Stimulated activated CD8-positive, alpha-beta memory T cell treated with anti-CD3 and anti-CD28 coated beads, Interleukin-7, amount 100 ng/mL, for 1 hour (primary cell): Measurements from ENCODE around the gene UFM1.
"Not testable (repeated sequence)": the region's sequence is repeated elsewhere in the genome, so short reads cannot be mapped to it uniquely, and the experiment has no call there.

Source experiments
- DNase-seq, 2 donors: peaks; one replicate each; pipeline ENCODE4 v3.0.0-alpha.2; 2020; ENCODE audit warnings: low read depth in 2 of 2

The UFM1 gene

GRCh38 chr13:38365661-38366060, 16.0 kb downstream of the UFM1 start:
- DNase-seq, result no peak

GRCh38 chr13:38366954-38367645, 17.4 kb downstream of the UFM1 start:
- DNase-seq, result no peak

- no peak for DNase-seq
Measured at GRCh38 chr13:38369058-38369457, 19.4 kb downstream of the UFM1 start.

- DNase-seq, result not testable (repeated sequence)
Measured at GRCh38 chr13:38370096-38370495, 20.4 kb downstream of the UFM1 start.

GRCh38 chr13:38372820-38373383, 23.3 kb downstream of the UFM1 start:
- no peak for DNase-seq

- no peak for DNase-seq
Measured at GRCh38 chr13:38376546-38376945, 26.9 kb downstream of the UFM1 start.

- no peak for DNase-seq
Measured at GRCh38 chr13:38381890-38382289, 32.2 kb downstream of the UFM1 start.

- no peak for DNase-seq
Measured at GRCh38 chr13:38382946-38383345, 33.3 kb downstream of the UFM1 start.

- no peak for DNase-seq
Measured at GRCh38 chr13:38384171-38384570, 34.5 kb downstream of the UFM1 start.

GRCh38 chr13:38385153-38385891, 35.7 kb downstream of the UFM1 start:
- DNase-seq, result no peak

GRCh38 chr13:38386421-38386820, 36.8 kb downstream of the UFM1 start:
- DNase-seq, result no peak

GRCh38 chr13:38391341-38391740, 41.7 kb downstream of the UFM1 start:
- no peak for DNase-seq

GRCh38 chr13:38394777-38395496, 45.3 kb downstream of the UFM1 start:
- DNase-seq, result no peak

GRCh38 chr13:38395497-38395788, 45.8 kb downstream of the UFM1 start:
- no peak for DNase-seq

- DNase-seq, result no peak
Measured at GRCh38 chr13:38398711-38399493, 49.3 kb downstream of the UFM1 start.

- DNase-seq, result no peak
Measured at GRCh38 chr13:38399535-38399934, 49.9 kb downstream of the UFM1 start.

GRCh38 chr13:38401276-38401675, 51.6 kb downstream of the UFM1 start:
- no peak for DNase-seq

- DNase-seq, result no peak
Measured at GRCh38 chr13:38405216-38405615, 55.6 kb downstream of the UFM1 start.

- DNase-seq, result no peak
Measured at GRCh38 chr13:38409771-38410170, 60.1 kb downstream of the UFM1 start.

GRCh38 chr13:38412266-38412665, 62.6 kb downstream of the UFM1 start:
- no peak for DNase-seq
